COLO829 (cell line): ENCODE results near the gene RHAG.

Experiments
- DNase-seq: peaks from one replicate; pipeline ENCODE4 v3.0.0; 2012; ENCODE audit warnings: low spot score

The RHAG gene

DNA sequence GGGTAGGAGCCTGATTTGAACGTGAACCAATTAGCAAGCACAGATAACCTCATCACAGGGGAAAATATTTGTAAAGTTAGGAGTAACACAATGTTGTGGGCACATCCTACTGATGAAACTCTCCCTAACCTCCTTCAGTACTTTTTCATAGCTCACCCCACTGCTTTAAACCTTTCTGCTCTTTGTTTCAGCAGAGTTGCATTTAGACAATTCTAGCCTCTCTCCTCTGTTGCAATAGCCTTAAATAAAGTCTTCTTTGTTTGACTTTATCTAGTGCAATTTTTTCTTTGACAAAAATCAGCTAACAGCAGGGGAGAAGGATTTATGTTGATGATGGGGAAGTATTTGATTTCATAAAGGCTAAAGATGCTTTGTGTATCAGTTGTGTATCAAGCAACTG lies 72.1 kb downstream of the RHAG start:
- DNase-seq = peak; percentile 44

DNA sequence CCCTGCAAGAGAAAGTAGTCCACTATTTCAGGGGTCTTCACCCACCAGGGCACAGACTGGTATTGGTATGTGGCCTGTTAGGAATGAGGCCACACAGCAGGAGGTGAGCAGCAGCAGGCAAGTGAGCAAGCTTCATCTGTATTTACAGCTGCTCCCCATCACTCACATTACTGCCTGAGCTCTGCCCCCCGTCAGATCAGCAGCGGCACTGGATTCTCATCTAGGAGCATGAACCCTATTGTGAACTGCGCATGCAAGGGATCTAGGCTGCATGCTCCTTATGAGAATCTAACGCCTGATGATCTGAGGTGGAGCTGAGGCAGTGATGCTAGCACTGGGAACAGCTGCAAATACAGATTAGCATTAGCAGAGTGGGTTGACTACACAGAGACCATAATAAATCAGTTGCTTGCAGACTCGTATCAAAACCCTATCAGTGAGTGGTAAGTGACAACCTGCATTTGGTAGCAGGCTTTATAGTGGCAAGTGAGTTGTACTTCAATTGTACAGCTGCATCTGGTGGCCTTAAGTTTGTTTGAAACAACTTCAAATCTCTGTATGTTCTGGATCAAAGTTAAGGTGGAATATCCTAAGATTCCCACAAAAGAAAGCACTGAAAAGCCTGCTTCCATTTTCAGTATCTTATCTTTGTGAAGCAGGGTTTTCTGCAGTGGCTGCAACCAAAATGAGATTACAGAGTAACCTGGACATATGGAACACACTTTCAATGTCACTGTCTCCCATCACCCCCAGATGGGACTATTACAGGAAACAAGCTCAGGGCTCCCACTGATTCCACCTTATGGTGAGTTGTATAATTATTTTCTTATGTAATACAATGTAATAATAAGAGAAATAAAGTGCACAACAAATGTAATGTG lies 73.4 kb downstream of the RHAG start:
- no peak for DNase-seq

DNA sequence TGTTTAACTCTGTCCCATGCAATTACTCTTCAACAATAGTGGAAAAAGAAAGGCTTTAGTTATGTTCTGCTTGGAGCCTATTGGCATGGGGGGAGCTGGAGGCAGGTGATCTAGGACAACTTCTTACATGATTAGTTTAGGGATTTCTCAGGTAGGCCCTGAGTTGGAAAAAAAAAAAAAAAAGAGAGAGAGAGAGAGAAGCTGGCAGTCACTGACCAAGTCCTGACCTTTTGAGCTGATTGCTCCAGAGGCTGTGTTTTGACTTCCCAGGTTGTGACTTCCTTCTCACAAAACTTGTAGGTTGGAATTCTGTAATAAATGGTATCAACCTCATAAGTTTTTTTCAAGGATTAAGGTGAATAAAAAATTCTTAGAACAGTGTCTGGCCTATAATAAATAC lies 78.4 kb downstream of the RHAG start:
- no peak for DNase-seq

GRCh38 chr6:49557177-49557576 lies 79.5 kb downstream of the RHAG start:
- DNase-seq = no peak

GRCh38 chr6:49556429-49556837 lies 80.2 kb downstream of the RHAG start:
- DNase-seq = peak; percentile 67

DNA sequence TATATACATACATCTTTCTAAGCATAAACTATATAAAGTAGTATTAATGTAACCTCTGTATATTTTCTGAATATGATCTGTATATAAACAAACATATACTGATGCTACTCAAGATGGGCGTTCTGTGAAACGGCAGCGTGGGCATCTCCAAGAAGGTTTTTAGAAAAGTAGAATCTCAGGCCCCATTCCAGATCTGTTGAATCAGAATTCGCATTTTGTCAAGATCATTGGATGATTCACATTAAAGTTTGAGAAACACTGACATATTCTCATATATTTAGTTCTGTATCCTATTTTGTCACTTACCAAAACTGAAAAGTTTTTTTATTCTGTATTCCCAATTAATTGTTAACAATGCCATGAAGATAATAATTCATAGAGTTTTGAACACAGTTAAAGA lies 80.7 kb downstream of the RHAG start:
- DNase-seq = no peak
